ENCODE data around the gene SPNS2.

The SPNS2 gene

DNA sequence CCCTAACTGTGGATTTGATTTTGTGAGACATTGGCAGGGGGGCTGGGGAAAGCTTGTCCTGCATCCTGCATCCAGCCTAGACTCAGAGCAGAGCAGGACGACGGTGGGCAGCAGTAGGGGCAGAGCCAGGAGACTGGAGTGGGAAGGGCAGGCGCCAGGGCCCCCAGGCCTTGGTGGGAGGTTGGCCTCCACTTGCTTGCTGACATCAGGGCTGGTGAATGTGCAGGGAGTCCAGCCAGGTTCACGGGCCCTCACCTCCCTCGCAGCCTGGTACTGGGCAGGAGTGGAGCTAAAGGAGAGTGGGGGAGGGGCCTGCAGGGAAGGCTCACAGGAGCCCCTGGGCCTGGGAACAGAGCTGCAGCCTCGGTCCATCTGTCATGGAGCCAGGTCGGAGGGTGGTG lies 83.4 kb downstream of the SPNS2 start:
- Histone ChIP-seq H3K4me3 (ENCODE audit: low read depth, low read length) (no peak overlapping the region), H3K9ac (ENCODE audit: low read length) (no peak overlapping the region), H3K36me3 (ENCODE audit: control insufficient read depth, insufficient read depth, low read length) (no peaks in the 10 kb centered on the region), H3K4me1 (ENCODE audit: control insufficient read depth, insufficient read depth, low read length) (peaks cover 38% of the 10 kb centered on the region), H3K9me3 (ENCODE audit: control insufficient read depth, insufficient read depth, low read depth, low read length) (0 out of 2 replicates have a peak, but pooled peaks cover 2% of the 10 kb centered on the region), H3K27ac (ENCODE audit: low read depth, low read length) (no peak overlapping the region), H3K27me3 (ENCODE audit: control insufficient read depth, insufficient read depth, low read length) (peaks cover 53% of the 10 kb centered on the region)

DNA sequence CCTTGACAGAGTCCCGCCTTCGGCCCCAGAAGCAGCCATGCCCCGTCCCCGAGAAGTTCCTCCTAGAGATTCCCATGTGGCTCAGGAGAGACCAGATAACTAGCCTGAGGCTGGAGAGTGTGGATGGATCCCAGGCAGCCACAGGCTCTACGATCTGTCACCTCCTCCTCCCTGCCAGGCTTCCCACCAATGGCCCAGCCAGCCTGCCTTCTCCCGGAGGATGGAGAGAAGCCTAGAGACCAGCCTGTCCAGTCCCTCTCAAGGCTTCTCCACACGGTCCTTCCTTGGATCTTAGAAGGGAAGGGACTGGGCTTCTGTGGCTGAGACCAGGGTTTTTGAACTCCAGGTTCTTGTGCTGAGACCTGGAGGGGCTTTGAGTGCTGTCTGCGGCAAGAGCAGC lies 84.0 kb downstream of the SPNS2 start:
- Histone ChIP-seq H3K27me3 (ENCODE audit: control insufficient read depth, insufficient read depth, low read length) (peaks cover 59% of the 10 kb centered on the region), H3K4me3 (ENCODE audit: low read depth, low read length) (no peak overlapping the region), H3K4me1 (ENCODE audit: control insufficient read depth, insufficient read depth, low read length) (peaks cover 33% of the 10 kb centered on the region), H3K9me3 (ENCODE audit: control insufficient read depth, insufficient read depth, low read depth, low read length) (0 out of 2 replicates have a peak, but pooled peaks cover 2% of the 10 kb centered on the region), H3K36me3 (ENCODE audit: control insufficient read depth, insufficient read depth, low read length) (no peaks in the 10 kb centered on the region), H3K27ac (ENCODE audit: low read depth, low read length) (no peak overlapping the region), H3K9ac (ENCODE audit: low read length) (no peak overlapping the region)

DNA sequence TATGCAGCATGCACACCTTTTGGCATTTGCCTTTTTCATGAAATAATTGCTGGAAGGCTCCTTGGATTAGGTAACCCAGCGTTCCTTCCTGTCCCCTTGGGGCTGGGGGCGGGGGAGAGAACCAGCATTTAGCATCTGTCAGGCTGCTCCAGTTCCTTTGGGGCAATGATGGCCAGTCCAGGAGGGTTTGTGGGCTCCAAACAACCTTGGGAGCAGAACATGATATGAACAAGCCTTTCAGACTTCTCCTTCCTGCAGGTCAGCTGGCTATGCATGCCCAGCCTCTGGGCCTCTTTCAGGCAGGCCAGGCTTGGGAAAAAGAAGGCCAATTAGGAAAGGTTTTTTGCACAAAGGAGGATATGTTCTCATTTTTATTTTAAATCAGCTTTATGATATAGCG lies 84.5 kb downstream of the SPNS2 start:
- H3K27me3 ChIP-seq (ENCODE audit: control insufficient read depth, insufficient read depth, low read length): peaks cover 59% of the 10 kb centered on the region
- H3K9ac ChIP-seq (ENCODE audit: low read length): no peak overlapping the region
- H3K4me1 ChIP-seq (ENCODE audit: control insufficient read depth, insufficient read depth, low read length): peaks cover 33% of the 10 kb centered on the region
- H3K27ac ChIP-seq (ENCODE audit: low read depth, low read length): no peak overlapping the region
- H3K9me3 ChIP-seq (ENCODE audit: control insufficient read depth, insufficient read depth, low read depth, low read length): 0 out of 2 replicates have a peak, but pooled peaks cover 2% of the 10 kb centered on the region
- H3K36me3 ChIP-seq (ENCODE audit: control insufficient read depth, insufficient read depth, low read length): no peaks in the 10 kb centered on the region
- no peak overlapping the region for H3K4me3 ChIP-seq (ENCODE audit: low read depth, low read length)

DNA sequence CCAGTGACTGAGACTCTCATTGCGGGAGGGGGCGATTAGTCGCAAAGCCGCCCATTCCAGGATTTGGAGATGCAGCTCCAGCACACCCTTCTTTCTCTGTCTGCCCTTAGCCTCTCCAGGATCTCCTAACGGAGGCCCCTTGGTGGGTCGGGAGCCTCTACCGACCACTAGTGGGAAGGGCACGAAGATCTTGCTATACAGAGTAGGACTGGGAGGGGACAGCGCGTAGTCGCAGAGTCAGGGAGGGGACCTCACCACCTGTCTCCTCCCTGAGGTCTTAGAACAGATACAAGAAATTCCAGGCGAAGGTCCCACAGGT lies 85.1 kb downstream of the SPNS2 start:
- H3K9ac ChIP-seq (ENCODE audit: low read length): peak overlapping the region; percentile 42
- H3K27me3 ChIP-seq (ENCODE audit: control insufficient read depth, insufficient read depth, low read length): peaks cover 59% of the 10 kb centered on the region
- no peaks in the 10 kb centered on the region for H3K36me3 ChIP-seq (ENCODE audit: control insufficient read depth, insufficient read depth, low read length)
- peak overlapping the region; percentile 70 for H3K4me3 ChIP-seq (ENCODE audit: low read depth, low read length)
- H3K4me1 ChIP-seq (ENCODE audit: control insufficient read depth, insufficient read depth, low read length): peaks cover 37% of the 10 kb centered on the region
- H3K27ac ChIP-seq (ENCODE audit: low read depth, low read length): no peak overlapping the region
- 0 out of 2 replicates have a peak, but pooled peaks cover 2% of the 10 kb centered on the region for H3K9me3 ChIP-seq (ENCODE audit: control insufficient read depth, insufficient read depth, low read depth, low read length)

DNA sequence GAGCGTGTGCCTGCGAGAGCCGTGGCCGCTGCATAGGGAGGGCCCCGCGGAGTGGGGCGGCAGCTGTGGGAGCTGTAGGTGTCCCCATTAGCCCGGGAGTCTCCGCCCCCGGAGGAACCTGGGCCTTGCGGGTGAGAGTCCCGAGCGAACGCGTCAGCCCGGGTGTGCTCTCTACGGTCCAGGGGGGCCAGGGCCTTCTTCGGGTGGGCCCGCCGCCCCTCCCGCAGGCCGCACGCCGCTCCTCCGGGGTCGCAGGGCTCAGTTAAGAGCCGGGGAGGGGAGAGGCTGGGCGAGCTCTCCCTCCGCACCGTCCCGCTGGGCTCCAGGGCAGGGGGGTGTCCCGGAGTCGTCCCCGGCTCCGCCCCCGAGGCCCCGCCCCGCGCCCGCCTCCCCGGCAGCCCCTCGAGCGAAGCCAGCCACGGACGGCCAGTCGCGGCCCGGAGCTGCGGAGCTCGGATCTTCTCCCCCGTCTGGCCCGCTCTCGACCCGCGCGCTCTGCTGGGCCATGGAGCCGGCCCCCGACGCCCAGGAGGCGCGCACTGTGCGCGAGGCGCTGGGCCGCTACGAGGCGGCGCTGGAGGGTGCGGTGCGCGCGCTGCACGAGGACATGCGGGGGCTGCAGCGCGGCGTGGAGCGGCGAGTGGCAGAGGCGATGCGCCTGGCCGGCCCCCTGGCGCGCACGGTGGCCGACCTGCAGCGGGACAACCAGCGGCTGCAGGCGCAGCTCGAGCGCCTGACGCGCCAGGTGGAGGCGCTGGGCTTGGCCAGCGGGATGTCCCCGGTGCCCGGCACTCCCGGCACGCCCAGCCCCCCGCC lies 85.6 kb downstream of the SPNS2 start, which contains the start of gene SMTNL2:
Gene SMTNL2 (plus strand): TSS at position 429 of the 816 bp plus-strand sequence. CDS start 77 bp downstream, at position 506.
- Histone ChIP-seq H3K4me1 (ENCODE audit: control insufficient read depth, insufficient read depth, low read length) (peaks cover 40% of the 10 kb centered on the region), H3K9me3 (ENCODE audit: control insufficient read depth, insufficient read depth, low read depth, low read length) (0 out of 2 replicates have a peak, but pooled peaks cover 2% of the 10 kb centered on the region), H3K36me3 (ENCODE audit: control insufficient read depth, insufficient read depth, low read length) (no peaks in the 10 kb centered on the region), H3K27ac (ENCODE audit: low read depth, low read length) (no peak within 1 kb of the TSS), H3K9ac (ENCODE audit: low read length) (peak within 1 kb of the TSS; percentile 42), H3K4me3 (ENCODE audit: low read depth, low read length) (peak within 1 kb of the TSS; percentile 70), H3K27me3 (ENCODE audit: control insufficient read depth, insufficient read depth, low read length) (peaks cover 59% of the 10 kb centered on the region)

DNA sequence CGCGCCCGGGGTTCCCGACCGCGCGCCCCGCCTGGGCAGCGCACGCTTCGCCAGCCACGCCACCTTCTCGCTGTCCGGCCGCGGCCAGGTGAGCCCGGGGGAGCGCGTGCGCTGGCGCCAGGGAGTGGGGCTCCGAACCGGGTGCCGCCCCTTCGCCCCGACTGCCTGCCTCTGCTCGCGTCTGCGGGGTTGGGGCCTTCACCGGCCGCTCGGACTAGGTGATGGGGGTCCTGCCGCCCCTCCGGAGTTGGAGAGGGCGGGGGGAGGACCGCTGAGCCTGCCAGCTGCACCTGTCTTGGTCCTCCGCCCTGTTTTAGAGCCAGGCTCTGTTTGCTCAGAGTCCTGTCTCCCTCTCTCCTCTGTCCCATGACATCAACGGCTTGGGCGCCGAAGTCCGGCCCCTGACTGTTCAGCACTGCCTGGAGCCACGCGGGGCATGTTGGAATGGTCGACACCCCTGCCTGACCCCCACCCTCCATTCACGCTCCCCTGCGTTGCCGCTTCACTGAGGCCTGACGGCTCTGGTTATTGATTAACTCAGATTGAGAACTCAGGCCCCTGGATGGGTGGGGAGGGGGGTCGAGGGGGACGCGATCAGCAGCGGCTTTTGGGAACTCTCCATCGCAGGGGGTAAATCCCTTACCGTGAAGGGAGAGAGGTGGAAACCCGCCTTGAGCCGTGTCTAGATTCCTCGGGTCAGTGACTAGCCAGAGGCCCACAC lies 86.4 kb downstream of the SPNS2 start:
- H3K27ac ChIP-seq (ENCODE audit: low read depth, low read length): no peak overlapping the region
- H3K4me1 ChIP-seq (ENCODE audit: control insufficient read depth, insufficient read depth, low read length): peaks cover 40% of the 10 kb centered on the region
- H3K4me3 ChIP-seq (ENCODE audit: low read depth, low read length): peak overlapping the region; percentile 70
- no peaks in the 10 kb centered on the region for H3K36me3 ChIP-seq (ENCODE audit: control insufficient read depth, insufficient read depth, low read length)
- peaks cover 59% of the 10 kb centered on the region for H3K27me3 ChIP-seq (ENCODE audit: control insufficient read depth, insufficient read depth, low read length)
- H3K9ac ChIP-seq (ENCODE audit: low read length): no peak overlapping the region
- no peaks in the 10 kb centered on the region for H3K9me3 ChIP-seq (ENCODE audit: control insufficient read depth, insufficient read depth, low read depth, low read length)

DNA sequence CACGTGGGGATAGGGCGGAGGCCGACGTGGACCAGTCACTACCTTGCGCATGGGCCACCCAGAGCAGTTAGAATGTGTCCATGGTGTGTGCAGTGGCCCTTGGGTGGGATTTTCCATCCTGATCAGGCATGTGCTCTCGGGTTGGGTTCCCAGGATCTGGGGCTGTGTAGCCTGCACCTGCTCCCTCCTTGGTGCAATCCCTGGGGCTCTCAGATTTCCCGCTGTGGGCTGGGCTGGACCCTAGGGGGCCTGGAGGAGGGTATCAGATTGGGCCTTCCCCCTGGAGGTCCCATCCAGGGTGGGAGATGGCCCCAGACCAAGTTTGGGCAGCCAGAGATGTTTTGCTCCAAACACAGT lies 86.9 kb downstream of the SPNS2 start:
- Histone ChIP-seq H3K9ac (ENCODE audit: low read length) (no peak overlapping the region), H3K27me3 (ENCODE audit: control insufficient read depth, insufficient read depth, low read length) (peaks cover 63% of the 10 kb centered on the region), H3K36me3 (ENCODE audit: control insufficient read depth, insufficient read depth, low read length) (no peaks in the 10 kb centered on the region), H3K4me1 (ENCODE audit: control insufficient read depth, insufficient read depth, low read length) (peaks cover 40% of the 10 kb centered on the region), H3K27ac (ENCODE audit: low read depth, low read length) (no peak overlapping the region), H3K9me3 (ENCODE audit: control insufficient read depth, insufficient read depth, low read depth, low read length) (no peaks in the 10 kb centered on the region), H3K4me3 (ENCODE audit: low read depth, low read length) (peak overlapping the region; percentile 70)

DNA sequence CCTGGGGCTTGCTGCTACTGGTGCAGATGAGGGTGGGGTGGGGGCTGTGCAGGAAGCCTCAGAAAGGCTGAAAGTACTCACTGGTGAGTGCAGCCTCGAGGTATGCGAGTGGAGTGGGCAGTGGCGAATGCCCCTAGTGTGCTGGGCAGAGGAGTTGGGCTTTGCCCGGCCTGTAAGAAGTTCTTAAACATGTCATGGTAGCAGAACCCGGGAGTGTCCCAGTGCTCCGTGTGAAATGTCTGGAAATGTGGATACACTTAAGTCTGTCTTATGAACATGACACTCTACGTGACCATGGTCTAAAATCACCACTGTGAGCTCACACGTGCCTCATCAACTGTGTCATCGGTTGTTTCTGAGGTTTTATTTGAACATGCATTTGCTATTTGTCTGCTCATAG lies 87.4 kb downstream of the SPNS2 start:
- Histone ChIP-seq H3K27ac (ENCODE audit: low read depth, low read length) (no peak overlapping the region), H3K9me3 (ENCODE audit: control insufficient read depth, insufficient read depth, low read depth, low read length) (no peaks in the 10 kb centered on the region), H3K9ac (ENCODE audit: low read length) (no peak overlapping the region), H3K4me3 (ENCODE audit: low read depth, low read length) (no peak overlapping the region), H3K27me3 (ENCODE audit: control insufficient read depth, insufficient read depth, low read length) (peaks cover 64% of the 10 kb centered on the region), H3K4me1 (ENCODE audit: control insufficient read depth, insufficient read depth, low read length) (peaks cover 40% of the 10 kb centered on the region), H3K36me3 (ENCODE audit: control insufficient read depth, insufficient read depth, low read length) (no peaks in the 10 kb centered on the region)

DNA sequence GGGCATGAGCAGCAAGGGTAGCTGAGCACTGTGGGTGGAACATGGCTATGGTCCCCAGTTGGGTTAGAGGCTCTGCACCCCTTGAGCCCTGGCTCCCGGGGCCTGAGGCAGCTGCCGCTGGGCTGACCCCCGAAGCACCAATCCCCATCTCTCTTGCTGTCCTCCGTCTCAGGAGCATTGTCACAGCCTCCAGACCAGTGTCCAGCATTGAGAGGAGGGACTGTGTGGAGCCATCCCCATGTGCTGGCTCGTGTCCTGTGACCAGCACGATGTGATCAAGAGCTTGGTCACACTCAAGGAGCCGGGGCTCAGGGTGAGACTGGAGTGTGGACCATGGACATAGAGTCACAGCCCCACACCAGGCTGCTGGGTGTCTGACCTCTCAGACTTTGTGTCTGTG lies 88.5 kb downstream of the SPNS2 start:
- no peaks in the 10 kb centered on the region for H3K36me3 ChIP-seq (ENCODE audit: control insufficient read depth, insufficient read depth, low read length)
- H3K27ac ChIP-seq (ENCODE audit: low read depth, low read length): no peak overlapping the region
- H3K4me3 ChIP-seq (ENCODE audit: low read depth, low read length): no peak overlapping the region
- peaks cover 37% of the 10 kb centered on the region for H3K4me1 ChIP-seq (ENCODE audit: control insufficient read depth, insufficient read depth, low read length)
- no peaks in the 10 kb centered on the region for H3K9me3 ChIP-seq (ENCODE audit: control insufficient read depth, insufficient read depth, low read depth, low read length)
- H3K27me3 ChIP-seq (ENCODE audit: control insufficient read depth, insufficient read depth, low read length): peaks cover 59% of the 10 kb centered on the region
- no peak overlapping the region for H3K9ac ChIP-seq (ENCODE audit: low read length)

DNA sequence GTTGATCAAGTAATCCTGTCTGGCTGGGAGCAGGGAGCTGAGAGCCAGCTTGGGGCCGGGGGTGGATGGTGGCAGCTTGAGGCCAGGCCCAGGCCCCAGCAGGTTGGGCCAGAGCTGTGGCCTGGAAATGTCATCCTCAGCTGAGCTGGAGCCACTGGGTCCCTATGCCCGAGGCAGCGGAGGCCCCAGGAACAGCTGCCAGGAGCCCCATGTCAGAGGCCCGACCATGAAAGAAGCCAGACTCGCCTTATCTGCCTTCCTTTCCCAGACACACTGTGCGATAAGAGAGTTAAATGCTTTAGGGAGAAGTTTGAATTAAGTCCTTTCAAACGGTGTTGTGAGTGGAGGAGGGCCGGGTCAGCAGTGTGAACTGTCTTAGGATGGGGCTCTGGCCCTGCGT lies 89.1 kb downstream of the SPNS2 start:
- Histone ChIP-seq H3K4me1 (ENCODE audit: control insufficient read depth, insufficient read depth, low read length) (peaks cover 31% of the 10 kb centered on the region), H3K27ac (ENCODE audit: low read depth, low read length) (no peak overlapping the region), H3K9me3 (ENCODE audit: control insufficient read depth, insufficient read depth, low read depth, low read length) (no peaks in the 10 kb centered on the region), H3K4me3 (ENCODE audit: low read depth, low read length) (no peak overlapping the region), H3K36me3 (ENCODE audit: control insufficient read depth, insufficient read depth, low read length) (no peaks in the 10 kb centered on the region), H3K27me3 (ENCODE audit: control insufficient read depth, insufficient read depth, low read length) (peaks cover 54% of the 10 kb centered on the region), H3K9ac (ENCODE audit: low read length) (no peak overlapping the region)

DNA sequence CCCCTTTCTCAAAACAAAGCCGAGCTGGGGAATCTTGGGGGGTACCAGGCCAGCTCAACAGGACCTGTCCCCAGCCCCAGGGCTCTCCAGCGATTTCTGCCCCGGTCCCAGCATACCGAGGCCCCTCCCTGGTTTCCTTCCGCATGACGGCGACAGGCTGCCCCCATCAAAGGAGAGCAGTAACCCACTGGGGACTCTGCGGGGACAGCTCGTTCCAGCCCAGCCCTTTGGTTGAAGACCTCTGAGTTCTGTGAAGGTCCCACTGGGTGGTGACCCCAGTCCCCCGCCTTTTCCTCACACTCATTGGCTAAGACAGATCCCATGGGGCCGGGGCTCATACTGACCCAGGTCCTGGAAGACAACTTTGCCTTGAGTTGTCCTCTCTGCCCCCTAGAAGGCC lies 89.7 kb downstream of the SPNS2 start:
- no peak overlapping the region for H3K27ac ChIP-seq (ENCODE audit: low read depth, low read length)
- no peaks in the 10 kb centered on the region for H3K9me3 ChIP-seq (ENCODE audit: control insufficient read depth, insufficient read depth, low read depth, low read length)
- H3K36me3 ChIP-seq (ENCODE audit: control insufficient read depth, insufficient read depth, low read length): no peaks in the 10 kb centered on the region
- H3K4me1 ChIP-seq (ENCODE audit: control insufficient read depth, insufficient read depth, low read length): peaks cover 25% of the 10 kb centered on the region
- no peak overlapping the region for H3K4me3 ChIP-seq (ENCODE audit: low read depth, low read length)
- peaks cover 48% of the 10 kb centered on the region for H3K27me3 ChIP-seq (ENCODE audit: control insufficient read depth, insufficient read depth, low read length)
- H3K9ac ChIP-seq (ENCODE audit: low read length): no peak overlapping the region
